ENCODE results near the gene CTDSPL. TPM values are rescaled to one million over a fixed set of nuclear protein-coding genes. Genes with fewer than 3 reads are reported as not detected.

The CTDSPL gene
- total and polyA plus RNA-seq, 2 of the 8 experiments (the other 6 are each of a cell fraction or from before 2014, with no cell fraction given), result 20.3 to 42.2 TPM

DNA sequence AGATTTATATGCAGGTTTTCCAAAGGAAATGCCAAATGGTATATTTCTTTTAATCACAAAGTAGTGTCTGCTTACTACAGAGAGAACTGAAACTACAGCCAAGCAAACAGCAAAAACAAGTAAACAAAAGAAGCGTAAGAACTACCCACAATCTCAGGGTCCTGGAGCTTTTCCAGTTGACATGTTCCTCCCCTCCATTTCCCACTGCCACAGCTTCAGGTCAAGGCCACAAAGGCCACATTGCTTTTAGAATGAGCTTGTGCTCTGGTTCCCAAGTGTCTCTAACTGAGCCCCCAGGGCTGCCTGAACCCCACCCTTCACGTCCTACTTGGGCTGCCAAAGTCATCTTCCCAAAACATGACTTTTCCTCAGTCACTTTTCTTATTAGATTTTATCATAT is 24.1 kb downstream of the CTDSPL start:
- DNase-seq (ENCODE audit: low read depth in 1 of 2, low spot score in 2 of 2), result no peak
- Histone ChIP-seq H3K56ac (replicated peaks; ENCODE audit: insufficient read length, low read depth, low read length) (no peak overlapping the region), H3K79me1 (ENCODE audit: low read depth, low read length) (peaks cover under 1% of the 10 kb centered on the region; the same call in 1 of the 2 replicates), H3K23me2 (ENCODE audit: low read depth, low read length) (no peaks in the 10 kb centered on the region; the same call in 1 of the 2 replicates), H2BK12ac (ENCODE audit: low read depth, low read length) (no peak overlapping the region), H3K4me3 (ENCODE audit: extremely low read depth in 1 of 4, insufficient read depth in 2 of 4, low read depth in 3 of 4, low read length in 4 of 4) (no peak overlapping the region), H3K18ac (ENCODE audit: extremely low read depth, low read length) (no peak overlapping the region), H3K79me2 (ENCODE audit: control insufficient read depth in 1 of 2, insufficient read depth in 2 of 2, low read length in 2 of 2) (peaks cover 0 to 4% of the 10 kb centered on the region in 2 experiments; a peak in 1 of 4 replicates), H4K20me1 (replicated peaks in 1 of 2; ENCODE audit: control insufficient read depth in 1 of 2, insufficient read depth in 2 of 2, low read length in 2 of 2) (peaks cover 0 to 3% of the 10 kb centered on the region in 2 experiments), H3K36me3 (ENCODE audit: control insufficient read depth in 2 of 4, insufficient read depth in 4 of 4, low read length in 3 of 4) (no peaks in the 10 kb centered on the region), H4K91ac (replicated peaks; ENCODE audit: insufficient read length, low read length) (no peak overlapping the region), H2BK20ac (ENCODE audit: low read length) (no peak overlapping the region), H3K4ac (replicated peaks; ENCODE audit: insufficient read length, low read depth, low read length) (no peak overlapping the region), H2BK5ac (ENCODE audit: low read depth, low read length) (no peak overlapping the region), H2BK120ac (replicated peaks; ENCODE audit: low read depth, low read length) (no peak overlapping the region), H3K9ac (replicated peaks in 1 of 4; ENCODE audit: extremely low read depth in 1 of 4, low read depth in 3 of 4, low read length in 3 of 4) (no peak overlapping the region), H2BK15ac (ENCODE audit: low read length) (no peak overlapping the region), H2AK5ac (ENCODE audit: low read depth, low read length) (no peak overlapping the region), H2AFZ (ENCODE audit: low read length) (no peak overlapping the region), H3K4me1 (replicated peaks in 1 of 4; ENCODE audit: control insufficient read depth in 3 of 4, insufficient read depth in 4 of 4, low read length in 3 of 4) (no peaks in the 10 kb centered on the region), H3K27me3 (replicated peaks in 1 of 4; ENCODE audit: control insufficient read depth in 3 of 4, extremely low read depth in 1 of 4, insufficient read depth in 3 of 4, low read length in 3 of 4) (no peaks in the 10 kb centered on the region), H4K8ac (ENCODE audit: extremely low read depth, insufficient read depth, low read length) (no peak overlapping the region), H3K14ac (ENCODE audit: insufficient read length) (no peak overlapping the region), H3K23ac (ENCODE audit: insufficient read length) (no peak overlapping the region), H3K9me3 (ENCODE audit: insufficient read depth in 2 of 2, low read depth in 1 of 2, low read length in 1 of 2) (no peaks in the 10 kb centered on the region), H4K5ac (ENCODE audit: insufficient read length, low read depth, low read length) (no peak overlapping the region), H3K27ac (ENCODE audit: low read depth, low read length) (no peak overlapping the region), H3K4me2 (ENCODE audit: insufficient read depth in 1 of 2, low read depth in 2 of 2, low read length in 2 of 2) (no peak overlapping the region)
- 85% methylated on average over 2 of the region's 2 CpGs; no CpG with 5 or more reads in 1 of the 2 experiments for WGBS, 2 experiments (ENCODE audit: extremely low coverage in 1 of 2, insufficient coverage in 1 of 2, insufficient read length in 1 of 2, insufficient replicate concordance in 2 of 2, low coverage in 1 of 2, low lambda C conversion rate in 2 of 2, missing lambda C conversion rate in 1 of 2)
- ChIA-PET CTCF (ENCODE audit: partially characterized antibody) (interaction anchor here (1.0 to 1.9 kb wide), 3 partner anchors 11 to 81 kb away, joined by 3 to 5 read pairs (median 4); no protein-coding TSS in a partner anchor), POLR2A (ENCODE audit: partially characterized antibody) (interaction anchor here (1.6 kb wide), 1 partner anchor 11 kb away, joined by 4 read pairs; no protein-coding TSS in a partner anchor)
- no peak for FAIRE-seq
- TF ChIP-seq SRF (IDR thresholded peaks at IDR 0.05; ENCODE audit: low read depth, low read length), result no peak
- TF ChIP-seq CTBP2 (IDR thresholded peaks at IDR 0.05; ENCODE audit: borderline replicate concordance, insufficient read depth, insufficient read length, low read length), result no peak
- TF ChIP-seq, protein P1, sequence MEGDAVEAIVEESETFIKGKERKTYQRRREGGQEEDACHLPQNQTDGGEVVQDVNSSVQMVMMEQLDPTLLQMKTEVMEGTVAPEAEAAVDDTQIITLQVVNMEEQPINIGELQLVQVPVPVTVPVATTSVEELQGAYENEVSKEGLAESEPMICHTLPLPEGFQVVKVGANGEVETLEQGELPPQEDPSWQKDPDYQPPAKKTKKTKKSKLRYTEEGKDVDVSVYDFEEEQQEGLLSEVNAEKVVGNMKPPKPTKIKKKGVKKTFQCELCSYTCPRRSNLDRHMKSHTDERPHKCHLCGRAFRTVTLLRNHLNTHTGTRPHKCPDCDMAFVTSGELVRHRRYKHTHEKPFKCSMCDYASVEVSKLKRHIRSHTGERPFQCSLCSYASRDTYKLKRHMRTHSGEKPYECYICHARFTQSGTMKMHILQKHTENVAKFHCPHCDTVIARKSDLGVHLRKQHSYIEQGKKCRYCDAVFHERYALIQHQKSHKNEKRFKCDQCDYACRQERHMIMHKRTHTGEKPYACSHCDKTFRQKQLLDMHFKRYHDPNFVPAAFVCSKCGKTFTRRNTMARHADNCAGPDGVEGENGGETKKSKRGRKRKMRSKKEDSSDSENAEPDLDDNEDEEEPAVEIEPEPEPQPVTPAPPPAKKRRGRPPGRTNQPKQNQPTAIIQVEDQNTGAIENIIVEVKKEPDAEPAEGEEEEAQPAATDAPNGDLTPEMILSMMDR (IDR thresholded peaks at IDR 0.05; ENCODE audit: control extremely low read depth in 1 of 3, insufficient read depth in 1 of 3, low read depth in 1 of 3, low read length in 3 of 3), result no peak
- no peak for TF ChIP-seq EZH2 (IDR thresholded peaks at IDR 0.05; ENCODE audit: low read depth, low read length, severe bottlenecking)
- TF ChIP-seq NANOG (IDR thresholded peaks at IDR 0.05; ENCODE audit: insufficient read depth, low read depth, low read length, poor library complexity, severe bottlenecking), result no peak
- TF ChIP-seq KDM4A (IDR thresholded peaks at IDR 0.05; ENCODE audit: low read depth, low read length, severe bottlenecking), result no peak
- TF ChIP-seq SP1 (IDR thresholded peaks at IDR 0.05; ENCODE audit: low read depth, low read length), result no peak
- TF ChIP-seq, protein P2, sequence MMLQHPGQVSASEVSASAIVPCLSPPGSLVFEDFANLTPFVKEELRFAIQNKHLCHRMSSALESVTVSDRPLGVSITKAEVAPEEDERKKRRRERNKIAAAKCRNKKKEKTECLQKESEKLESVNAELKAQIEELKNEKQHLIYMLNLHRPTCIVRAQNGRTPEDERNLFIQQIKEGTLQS (IDR thresholded peaks at IDR 0.05; ENCODE audit: insufficient read depth, low read depth, low read length), result no peak
- no peak for TF ChIP-seq KDM5A (IDR thresholded peaks at IDR 0.05; ENCODE audit: low read length)
- TF ChIP-seq TBP (IDR thresholded peaks at IDR 0.05; ENCODE audit: low read depth, low read length), result no peak
